GM19328 (cell line): Measurements from ENCODE around the gene ZMYND8.
"Not testable (repeated sequence)": the region's sequence is repeated elsewhere in the genome, so short reads cannot be mapped to it uniquely, and the experiment has no call there.

ENCODE experiments used
- ATAC-seq: cut with Tn5 transposase; IDR thresholded peaks from one replicate; pipeline ENCODE4 v1.9.1; 2021; ENCODE audit warnings: mild to moderate bottlenecking, moderate library complexity; ENCODE audit not compliant: unreplicated experiment

Gene ZMYND8

GRCh38 chr20:47290666-47291430 is 65.7 kb downstream of the ZMYND8 start:
- no peak for ATAC-seq

- ATAC-seq = no peak
Observed at GRCh38 chr20:47290008-47290407, 66.5 kb downstream of the ZMYND8 start.

GRCh38 chr20:47289096-47289495 is 67.4 kb downstream of the ZMYND8 start:
- no peak for ATAC-seq

DNA sequence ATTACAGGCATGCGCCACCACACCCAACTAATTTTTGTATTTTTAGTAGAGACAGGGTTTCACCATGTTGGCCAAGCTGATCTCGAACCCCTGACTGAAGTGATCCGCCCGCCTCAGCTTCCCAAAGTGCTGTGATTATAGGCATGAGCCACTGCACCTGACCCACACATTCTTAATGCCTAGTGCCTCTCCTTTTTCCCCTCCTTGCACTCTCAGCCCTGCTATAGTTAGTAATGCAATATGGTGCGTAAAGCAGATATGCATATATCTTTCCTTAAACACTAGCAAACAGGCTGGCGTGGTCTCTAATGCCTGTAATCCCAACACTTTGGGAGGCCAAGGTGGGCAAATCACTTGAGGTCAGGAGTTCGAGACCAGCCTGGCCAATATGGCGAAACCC is 68.0 kb downstream of the ZMYND8 start:
- ATAC-seq = not testable (repeated sequence)

- no peak for ATAC-seq
Observed at GRCh38 chr20:47287609-47288144, 68.8 kb downstream of the ZMYND8 start.

DNA sequence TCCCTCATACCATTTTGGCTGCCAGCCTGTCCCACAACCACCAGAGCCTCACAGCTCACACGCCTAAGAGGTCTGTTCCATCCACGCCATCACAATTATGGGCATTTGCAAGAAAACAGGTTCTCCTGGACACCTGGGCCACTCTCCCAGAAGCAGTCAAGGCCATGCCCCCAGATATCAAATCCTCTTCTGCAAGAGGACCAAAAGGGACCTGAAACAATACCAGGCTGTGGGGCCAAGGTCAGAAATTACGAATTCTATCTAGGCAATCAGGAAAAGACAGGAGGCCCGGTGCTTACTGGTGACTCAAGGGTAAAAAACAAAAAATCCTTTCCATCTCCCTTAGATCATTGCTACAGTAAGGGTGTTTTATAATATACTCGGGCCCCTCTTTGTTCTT is 69.8 kb downstream of the ZMYND8 start:
- no peak for ATAC-seq

DNA sequence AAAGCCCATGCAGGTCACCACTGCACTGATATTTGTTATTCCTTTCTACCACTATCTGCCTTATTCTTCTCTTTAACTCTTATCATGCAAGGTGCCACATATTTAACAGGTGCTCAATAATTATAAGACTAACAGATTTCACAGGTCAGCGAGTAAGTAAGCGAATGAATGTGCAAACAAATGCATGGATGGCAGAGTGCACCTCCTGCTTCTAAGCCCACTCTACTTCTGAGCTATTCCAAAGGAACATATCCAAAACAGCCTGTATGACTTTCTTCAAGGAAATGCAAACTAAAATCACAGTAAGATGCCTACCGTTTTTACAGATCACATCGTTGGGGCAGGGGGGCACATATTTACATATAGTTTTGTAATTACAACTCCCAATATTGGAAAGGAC is 71.3 kb downstream of the ZMYND8 start:
- ATAC-seq = no peak

DNA sequence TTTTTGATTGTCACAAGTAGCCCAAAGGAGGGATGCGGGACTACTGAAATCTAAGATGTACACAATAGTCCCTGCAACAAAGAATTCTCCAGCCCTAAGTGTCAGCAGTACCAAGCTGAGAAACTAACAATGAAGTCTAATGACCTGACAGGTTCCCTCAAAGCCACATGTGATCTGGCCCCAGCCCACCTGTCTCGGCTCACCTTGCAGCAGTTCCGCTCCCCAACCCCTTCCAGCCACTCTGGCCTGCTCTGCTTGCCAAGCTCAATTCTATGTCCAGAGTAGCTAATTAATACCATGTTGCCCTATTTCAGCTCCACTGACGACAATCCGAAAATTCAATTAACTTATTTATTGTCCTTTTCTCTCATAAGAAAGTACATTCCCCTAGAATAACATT is 72.1 kb downstream of the ZMYND8 start:
- no peak for ATAC-seq

GRCh38 chr20:47283411-47283810 is 73.1 kb downstream of the ZMYND8 start:
- ATAC-seq = no peak

DNA sequence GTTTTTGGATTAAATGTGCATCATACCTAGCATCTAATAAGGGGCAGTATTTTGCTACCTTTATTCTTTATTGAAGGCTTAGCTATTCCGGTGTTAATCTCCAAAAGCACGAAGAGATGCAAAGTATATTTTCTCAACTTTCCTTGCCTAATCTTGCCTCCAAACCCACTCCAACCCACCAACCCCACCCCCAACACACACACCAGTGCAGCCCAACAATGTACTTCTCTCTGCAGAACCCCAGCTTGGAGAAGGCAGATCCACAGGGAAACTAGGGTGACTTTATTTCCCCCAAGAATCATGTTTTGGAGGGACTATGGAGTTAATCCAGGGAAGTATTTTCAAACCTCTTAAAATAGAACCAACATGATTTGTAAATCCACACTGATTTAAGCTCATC is 73.6 kb downstream of the ZMYND8 start:
- no peak for ATAC-seq

DNA sequence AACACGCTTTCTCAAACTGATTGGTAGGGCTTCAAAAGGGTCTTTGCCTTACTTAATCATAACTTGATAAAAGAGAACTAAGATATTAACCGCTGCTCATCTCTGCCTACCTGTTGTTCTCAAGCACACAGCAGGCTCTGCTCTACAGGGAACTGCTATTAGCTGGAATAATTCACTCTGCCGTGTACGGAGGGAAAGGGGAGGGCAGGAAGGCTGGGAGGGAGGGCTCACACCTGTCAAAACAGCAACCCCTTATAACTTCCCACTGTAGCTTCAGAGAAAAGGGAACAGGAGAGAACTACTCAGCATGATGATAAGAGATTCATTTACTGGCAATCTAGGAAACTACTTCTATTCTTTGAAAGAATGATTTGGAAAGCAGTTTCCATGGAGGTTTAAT is 75.1 kb downstream of the ZMYND8 start:
- no peak for ATAC-seq

DNA sequence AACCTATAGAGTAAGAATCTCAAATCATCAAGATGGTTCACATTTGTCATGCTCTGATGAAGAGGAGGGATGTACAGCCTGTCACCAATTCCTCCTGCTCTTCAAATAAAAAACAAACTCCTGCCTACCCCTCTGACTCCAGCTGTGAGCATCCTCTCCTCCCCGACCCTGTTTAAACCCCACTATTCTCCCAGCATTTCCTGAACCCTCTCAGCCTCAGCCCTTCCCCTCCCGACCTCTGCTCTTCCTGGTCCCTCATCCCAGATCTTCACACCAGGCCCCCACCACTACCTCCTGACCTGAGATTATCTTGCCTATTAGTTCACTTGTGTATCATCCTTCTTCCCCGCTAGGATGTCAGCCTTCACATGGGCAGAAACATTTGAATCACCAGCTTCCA is 75.8 kb downstream of the ZMYND8 start:
- ATAC-seq = no peak

DNA sequence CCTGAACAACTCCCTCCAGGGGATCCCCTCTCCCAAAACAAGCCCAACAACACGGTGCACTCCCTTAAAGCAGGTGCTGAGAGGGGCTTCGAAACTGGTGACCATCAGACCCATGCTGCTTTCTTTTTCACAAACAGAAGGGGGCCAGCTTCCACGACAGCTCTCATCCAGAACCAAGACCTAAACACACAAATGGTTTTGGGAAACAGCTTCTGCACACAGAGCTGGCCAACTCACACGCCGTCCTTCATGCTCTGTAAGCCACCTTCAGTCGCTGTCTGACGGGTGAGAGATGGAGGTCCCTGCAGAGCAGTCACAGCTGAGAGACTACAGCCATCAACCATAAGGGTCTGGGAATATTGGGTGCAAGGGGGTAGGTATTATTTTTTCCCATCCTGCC is 76.3 kb downstream of the ZMYND8 start:
- no peak for ATAC-seq

DNA sequence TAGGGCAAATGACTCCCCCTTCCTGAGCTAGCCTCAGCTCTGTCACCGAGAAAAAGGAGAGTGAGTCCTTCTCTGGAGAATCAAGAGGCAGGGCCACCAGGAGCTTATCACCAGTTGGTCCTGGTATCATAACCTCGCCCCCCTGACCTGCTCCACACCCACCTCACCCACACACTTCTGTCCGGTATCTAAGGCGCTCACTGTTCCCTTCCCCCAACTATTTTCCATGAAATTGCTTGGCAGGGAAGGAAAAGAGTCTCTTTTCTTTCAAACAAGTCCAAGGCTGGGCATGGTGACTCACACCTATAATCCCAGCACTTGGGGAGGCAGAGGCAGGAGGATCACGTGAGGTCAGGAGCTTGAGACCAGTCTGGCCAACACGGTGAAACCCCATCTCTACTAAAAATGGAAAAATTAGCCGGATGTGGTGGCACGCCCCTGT is 77.6 kb downstream of the ZMYND8 start:
- no peak for ATAC-seq

DNA sequence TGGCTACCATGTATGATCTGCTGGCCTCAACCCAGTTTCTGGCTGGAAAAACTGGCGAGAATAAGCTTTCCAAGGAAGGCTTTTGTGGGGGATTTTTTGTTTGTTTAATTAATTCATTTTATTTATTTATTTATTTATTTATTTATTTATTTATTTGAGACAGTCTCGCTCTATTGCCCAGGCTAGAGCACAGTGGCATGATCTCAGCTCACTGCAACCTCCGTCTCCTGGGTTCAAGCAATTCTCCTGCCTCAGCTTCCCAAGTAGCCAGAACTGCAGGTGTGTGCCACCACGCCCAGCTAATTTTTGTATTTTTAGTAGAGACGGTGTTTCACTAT is 79.0 kb downstream of the ZMYND8 start:
- ATAC-seq = not testable (repeated sequence)

DNA sequence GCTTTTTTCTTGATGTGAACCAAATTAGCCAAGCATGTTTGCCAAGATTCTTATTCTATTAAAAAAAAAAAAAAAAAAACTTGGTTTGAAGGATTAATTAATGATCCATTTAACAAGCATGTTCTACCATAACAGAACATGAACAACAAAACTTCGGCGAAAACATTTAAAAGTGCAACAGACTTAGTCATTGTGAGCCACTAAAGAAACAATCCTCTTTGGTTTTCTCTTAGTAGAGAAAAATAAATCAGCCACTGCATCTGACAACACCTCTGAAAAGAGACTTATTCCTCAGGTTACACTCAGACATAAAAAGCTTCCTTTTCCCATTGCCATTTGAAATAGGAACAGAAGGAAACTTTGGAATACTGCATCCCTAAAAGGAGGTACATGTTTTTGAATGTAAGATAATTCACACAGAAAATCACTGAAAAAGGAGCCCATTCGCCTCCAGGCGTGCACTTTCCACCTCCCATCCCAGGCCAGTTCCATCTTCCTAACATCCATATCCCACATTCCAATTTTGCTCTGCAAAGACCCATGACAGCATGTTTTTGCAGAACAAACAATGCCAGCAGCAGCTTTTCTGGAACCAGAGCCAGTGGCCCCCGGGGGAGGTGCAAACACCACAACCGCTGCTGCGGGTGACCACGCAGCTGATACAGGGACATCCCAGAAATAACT is 79.5 kb downstream of the ZMYND8 start:
- no peak for ATAC-seq

- ATAC-seq = no peak
Observed at GRCh38 chr20:47276251-47276650, 80.2 kb downstream of the ZMYND8 start.

GRCh38 chr20:47275548-47275947 is 81.0 kb downstream of the ZMYND8 start:
- no peak for ATAC-seq

GRCh38 chr20:47274401-47275108 is 81.9 kb downstream of the ZMYND8 start:
- peak; percentile 79 for ATAC-seq

GRCh38 chr20:47273591-47274235 is 82.8 kb downstream of the ZMYND8 start:
- ATAC-seq = no peak

DNA sequence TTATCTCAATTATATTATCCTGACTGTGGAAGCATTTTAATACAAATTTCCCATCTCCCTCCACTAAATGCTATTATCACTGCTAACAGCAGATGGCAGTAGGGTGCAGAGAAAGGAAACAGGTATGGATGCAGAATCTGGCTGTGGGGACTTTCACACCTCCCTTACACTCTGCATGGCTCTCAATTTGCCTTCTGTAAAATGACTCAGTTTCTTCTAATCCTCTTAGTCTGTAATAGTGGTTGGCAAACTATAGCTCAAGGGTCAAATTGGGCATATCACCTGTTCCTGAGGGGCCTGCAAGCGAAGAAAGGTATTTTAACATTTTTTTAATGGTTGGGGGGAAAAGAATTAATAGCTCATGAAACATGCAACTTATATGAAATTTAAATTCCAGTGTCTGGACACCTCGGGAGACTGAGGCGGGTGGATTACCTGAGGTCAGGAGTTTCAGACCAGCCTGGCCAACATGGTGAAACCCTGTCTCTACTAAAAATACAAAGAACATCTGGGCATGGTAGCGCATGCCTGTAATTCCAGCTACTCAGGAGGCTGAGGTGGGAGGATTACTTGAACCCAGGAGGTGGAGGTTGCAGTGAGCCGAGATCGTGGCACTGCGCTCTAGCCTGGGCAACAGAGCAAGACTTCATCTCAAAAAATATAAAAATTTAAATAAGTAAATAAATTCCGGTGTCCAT is 83.5 kb downstream of the ZMYND8 start:
- no peak for ATAC-seq
